22Rv1 (cell line): ENCODE results near the gene MXI1.

Experiments
- H3K27ac ChIP-seq: fragments of 450-650 bp; 2 replicates; pipeline ENCODE4 v1.5.1; 2017
- ZFX ChIP-seq: fragments of 450-650 bp; IDR thresholded peaks from 2 replicates; pipeline ENCODE4 v1.6.1; 2017; ENCODE audit warnings: antibody characterized with exemption, borderline replicate concordance
- TF ChIP-seq, protein P1 (sequence below): fragments of 450-650 bp; IDR thresholded peaks from 2 replicates; pipeline ENCODE4 v1.5.1; 2017; ENCODE audit warnings: mild to moderate bottlenecking

Gene MXI1

GRCh38 chr10:110223298-110223925 lies 16.0 kb downstream of the MXI1 start:
- TF ChIP-seq, protein P1, sequence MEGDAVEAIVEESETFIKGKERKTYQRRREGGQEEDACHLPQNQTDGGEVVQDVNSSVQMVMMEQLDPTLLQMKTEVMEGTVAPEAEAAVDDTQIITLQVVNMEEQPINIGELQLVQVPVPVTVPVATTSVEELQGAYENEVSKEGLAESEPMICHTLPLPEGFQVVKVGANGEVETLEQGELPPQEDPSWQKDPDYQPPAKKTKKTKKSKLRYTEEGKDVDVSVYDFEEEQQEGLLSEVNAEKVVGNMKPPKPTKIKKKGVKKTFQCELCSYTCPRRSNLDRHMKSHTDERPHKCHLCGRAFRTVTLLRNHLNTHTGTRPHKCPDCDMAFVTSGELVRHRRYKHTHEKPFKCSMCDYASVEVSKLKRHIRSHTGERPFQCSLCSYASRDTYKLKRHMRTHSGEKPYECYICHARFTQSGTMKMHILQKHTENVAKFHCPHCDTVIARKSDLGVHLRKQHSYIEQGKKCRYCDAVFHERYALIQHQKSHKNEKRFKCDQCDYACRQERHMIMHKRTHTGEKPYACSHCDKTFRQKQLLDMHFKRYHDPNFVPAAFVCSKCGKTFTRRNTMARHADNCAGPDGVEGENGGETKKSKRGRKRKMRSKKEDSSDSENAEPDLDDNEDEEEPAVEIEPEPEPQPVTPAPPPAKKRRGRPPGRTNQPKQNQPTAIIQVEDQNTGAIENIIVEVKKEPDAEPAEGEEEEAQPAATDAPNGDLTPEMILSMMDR: no peak
- TF ChIP-seq ZFX: no peak
- no peak overlapping the region for H3K27ac ChIP-seq

DNA sequence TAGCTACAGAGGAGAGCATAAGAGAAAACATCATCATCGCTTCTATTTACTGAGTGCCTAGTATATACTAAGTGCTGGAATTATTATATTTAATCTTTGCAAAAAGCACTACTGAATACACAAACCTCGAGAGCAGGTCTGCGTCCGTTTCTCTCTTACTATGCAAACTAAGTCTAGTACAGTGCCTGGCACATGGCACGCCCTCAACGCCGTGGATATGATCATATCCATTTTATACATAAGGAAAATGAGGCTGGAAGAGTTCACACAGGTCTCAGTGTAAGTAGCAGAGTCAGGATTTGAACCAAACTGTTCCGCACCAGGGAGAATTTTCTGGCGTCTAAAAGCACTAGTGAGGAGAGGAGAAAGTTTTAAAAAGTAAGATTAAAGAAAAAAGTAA lies 17.6 kb downstream of the MXI1 start:
- H3K27ac ChIP-seq: peak overlapping the region; percentile 87
- TF ChIP-seq, protein P1: no peak
- TF ChIP-seq ZFX: no peak

DNA sequence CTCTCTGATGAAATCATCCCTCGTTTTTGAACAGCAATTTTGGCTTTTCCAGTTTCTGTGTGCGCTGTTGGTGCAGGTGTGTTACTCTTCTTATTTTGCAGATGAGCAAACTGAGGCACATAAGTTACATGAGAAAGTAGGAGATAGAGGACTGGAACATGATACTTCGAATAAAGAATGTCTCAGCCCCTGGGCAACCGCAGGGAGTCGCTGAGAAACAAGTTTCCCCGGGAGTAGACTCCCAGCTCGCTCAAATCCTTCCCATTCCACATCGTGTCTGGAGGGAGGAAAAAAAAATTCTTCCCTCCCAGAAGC lies 18.0 kb downstream of the MXI1 start:
- no peak for TF ChIP-seq ZFX
- TF ChIP-seq, protein P1: no peak
- peak overlapping the region; percentile 87 for H3K27ac ChIP-seq

GRCh38 chr10:110225756-110226542 lies 18.5 kb downstream of the MXI1 start:
- no peak for TF ChIP-seq ZFX
- TF ChIP-seq, protein P1: peak; percentile 88
- H3K27ac ChIP-seq: peak overlapping the region; percentile 87

DNA sequence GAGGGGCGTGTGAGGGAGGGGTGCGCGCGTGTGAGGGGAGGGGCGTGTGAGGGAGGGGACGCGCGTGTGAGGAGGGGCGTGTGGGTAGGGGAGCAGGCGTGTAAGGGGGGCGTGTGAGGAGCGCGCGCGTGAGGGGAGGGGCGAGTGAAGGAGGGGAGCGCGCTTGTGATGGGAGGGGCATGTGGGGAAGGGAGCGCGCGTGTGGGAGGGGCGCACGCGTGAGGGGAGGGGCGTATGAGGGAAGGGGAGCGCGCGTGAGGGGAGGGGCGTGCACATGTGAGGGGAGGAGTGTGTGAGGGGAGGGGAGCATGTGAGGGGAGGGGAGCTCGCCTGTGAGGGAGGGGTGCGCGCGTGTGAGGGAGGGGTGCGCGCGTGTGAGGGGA lies 19.1 kb downstream of the MXI1 start:
- peak overlapping the region; percentile 87 for H3K27ac ChIP-seq

DNA sequence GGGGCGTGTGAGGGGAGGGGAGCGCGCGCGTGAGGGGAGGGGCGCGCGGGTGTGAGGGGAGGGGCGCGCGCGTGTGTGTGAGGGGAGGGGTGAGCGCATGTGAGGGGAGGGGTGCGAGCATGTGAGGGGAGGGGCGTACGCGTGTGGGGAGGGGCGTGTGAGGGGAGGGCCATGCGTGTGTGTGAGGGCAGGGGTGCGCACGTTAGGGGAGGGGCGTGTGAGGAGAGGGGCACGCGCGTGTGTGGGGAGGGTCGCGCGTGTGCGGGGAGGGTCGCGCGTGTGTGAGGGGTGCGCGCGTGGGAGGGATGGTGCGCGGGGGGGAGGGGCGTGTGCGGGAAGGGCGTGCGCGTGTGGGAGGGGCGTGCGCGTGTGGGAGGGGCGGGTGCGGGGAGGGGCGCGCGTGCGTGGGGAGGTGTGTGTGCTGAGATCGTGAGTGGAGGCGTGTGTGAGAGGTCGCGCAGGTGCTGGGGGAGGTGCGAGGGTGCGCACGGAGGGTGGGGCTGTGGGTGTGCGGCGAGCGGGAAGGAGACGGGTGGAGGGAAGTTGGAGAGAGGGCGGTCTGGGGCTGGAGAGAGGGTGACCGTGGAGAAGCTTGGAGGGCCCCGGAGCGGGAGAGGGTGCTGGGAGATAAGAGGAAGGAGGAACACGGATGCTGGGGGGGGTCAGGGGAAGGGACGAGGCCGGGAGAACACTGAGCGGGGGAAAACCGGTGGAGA lies 19.7 kb downstream of the MXI1 start:
- H3K27ac ChIP-seq: peak overlapping the region; percentile 87
- TF ChIP-seq, protein P1: no peak
- TF ChIP-seq ZFX: no peak

More for the DNA sequence above, 19.1 kb downstream of the MXI1 start:
- TF ChIP-seq, protein P1: no peak
- TF ChIP-seq ZFX: no peak

DNA sequence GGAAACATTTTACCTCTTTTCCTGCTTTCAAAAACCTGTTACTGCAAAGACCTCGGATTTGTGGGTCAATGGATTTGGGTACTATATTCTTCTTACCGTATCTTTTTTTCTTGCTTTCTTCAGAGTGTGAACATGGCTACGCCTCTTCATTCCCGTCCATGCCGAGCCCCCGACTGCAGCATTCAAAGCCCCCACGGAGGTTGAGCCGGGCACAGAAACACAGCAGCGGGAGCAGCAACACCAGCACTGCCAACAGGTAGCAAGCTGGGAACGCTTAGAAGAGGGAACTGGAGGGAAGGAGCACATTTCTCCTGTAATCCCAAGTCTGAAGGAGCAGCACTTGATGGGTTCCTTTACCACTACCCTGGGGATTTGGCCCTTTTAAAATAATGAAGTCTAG lies 20.7 kb downstream of the MXI1 start:
- TF ChIP-seq, protein P1: no peak
- no peak for TF ChIP-seq ZFX
- no peak overlapping the region; the same call in 1 of the 2 replicates for H3K27ac ChIP-seq
